ENCODE results near the gene TNS3.
A peak's percentile ranks its signal among the peaks of the same experiment; 100 is the strongest.

The TNS3 gene

DNA sequence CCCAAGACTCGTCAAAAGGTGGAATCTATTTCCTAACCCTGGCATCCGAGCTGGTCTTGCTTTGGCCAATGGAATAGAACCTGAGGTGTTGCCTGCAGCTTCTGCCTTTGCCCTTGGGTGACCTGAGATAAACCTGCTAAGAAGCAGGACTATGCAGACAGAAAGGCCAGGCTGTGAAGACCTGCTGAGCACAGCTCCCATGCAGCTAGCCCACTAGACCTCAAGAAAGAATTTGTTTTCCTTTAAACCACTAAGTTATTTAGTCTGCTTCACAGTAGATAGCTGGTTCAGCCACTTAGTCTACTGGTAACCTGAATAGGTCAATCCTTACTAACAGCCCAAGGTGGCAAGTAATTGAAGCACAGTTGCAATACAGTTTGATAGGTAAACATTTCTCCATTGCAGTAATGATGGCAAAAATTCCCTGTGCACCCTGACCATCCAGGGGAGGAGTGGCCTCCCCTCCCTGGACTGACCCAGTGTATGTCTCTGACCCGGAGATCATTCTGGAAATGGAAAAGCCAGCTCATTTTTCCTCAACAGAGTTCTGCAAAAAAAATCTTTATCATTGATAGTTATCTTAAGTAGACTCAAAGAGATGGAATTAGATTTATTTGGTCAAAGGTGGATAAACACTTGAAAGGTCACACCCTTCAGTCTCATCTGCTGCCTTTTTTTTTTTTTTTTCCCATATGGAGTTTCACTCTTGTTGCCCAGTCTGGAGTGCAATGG, 20.0 kb downstream of the TNS3 start:
- peaks cover 3% of the 10 kb centered on the region for H3K27me3 Mint-ChIP-seq (ENCODE audit: low read depth, poor library complexity)

DNA sequence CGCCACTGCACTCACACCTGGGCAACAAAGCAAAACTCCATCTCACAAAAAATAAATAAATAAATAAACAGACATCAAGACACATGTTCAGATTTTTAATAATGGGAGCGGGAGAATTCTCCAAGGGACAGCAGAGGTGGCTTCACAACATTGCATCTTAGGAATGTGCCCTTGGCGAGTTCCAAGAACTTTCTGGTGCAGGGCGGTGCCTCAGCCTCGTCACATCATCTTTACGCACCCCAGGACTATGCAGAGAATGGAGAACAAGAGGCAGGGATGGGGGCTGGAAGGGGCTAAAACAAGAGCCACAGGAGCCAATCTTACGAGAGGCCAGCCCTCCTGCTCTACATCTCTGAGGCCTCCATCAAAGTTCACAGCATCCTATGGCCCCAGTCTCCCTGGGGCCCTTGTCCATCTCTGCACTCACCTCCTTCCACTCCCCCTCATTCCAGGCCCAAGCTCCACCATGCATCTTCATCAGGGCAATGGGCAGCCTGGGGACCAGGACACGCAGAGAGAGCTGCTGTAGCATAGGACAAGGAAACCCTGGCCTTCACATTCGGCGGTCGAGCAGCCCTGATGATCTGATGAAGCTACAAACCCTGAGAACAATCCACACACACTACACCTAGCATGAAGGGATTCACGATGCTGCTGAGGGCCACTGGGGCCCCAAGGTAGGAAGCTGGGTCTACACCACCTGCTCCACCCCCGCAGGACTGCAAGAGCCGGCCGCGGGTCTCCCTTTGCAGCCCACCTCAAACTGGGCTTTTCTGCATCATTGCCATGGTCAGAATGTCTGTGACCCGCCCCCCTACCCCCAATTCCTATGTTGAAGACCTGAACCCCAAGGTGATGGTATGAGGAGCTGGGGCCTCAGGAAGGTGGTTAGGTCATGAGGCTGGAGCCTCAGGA, 22.3 kb downstream of the TNS3 start:
- peaks cover under 1% of the 10 kb centered on the region for H3K9me3 Mint-ChIP-seq
- H3K4me3 Mint-ChIP-seq, result no peak overlapping the region
- peaks cover 24% of the 10 kb centered on the region for H3K4me1 Mint-ChIP-seq
- no peak overlapping the region for H3K27ac Mint-ChIP-seq
- TF ChIP-seq, protein P1, sequence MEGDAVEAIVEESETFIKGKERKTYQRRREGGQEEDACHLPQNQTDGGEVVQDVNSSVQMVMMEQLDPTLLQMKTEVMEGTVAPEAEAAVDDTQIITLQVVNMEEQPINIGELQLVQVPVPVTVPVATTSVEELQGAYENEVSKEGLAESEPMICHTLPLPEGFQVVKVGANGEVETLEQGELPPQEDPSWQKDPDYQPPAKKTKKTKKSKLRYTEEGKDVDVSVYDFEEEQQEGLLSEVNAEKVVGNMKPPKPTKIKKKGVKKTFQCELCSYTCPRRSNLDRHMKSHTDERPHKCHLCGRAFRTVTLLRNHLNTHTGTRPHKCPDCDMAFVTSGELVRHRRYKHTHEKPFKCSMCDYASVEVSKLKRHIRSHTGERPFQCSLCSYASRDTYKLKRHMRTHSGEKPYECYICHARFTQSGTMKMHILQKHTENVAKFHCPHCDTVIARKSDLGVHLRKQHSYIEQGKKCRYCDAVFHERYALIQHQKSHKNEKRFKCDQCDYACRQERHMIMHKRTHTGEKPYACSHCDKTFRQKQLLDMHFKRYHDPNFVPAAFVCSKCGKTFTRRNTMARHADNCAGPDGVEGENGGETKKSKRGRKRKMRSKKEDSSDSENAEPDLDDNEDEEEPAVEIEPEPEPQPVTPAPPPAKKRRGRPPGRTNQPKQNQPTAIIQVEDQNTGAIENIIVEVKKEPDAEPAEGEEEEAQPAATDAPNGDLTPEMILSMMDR (IDR thresholded peaks at IDR 0.05), result no peak
- H3K27me3 Mint-ChIP-seq (ENCODE audit: low read depth, poor library complexity), result peaks cover 3% of the 10 kb centered on the region
- H3K36me3 Mint-ChIP-seq (ENCODE audit: low read depth), result peaks cover 26% of the 10 kb centered on the region
- DNase-seq, result no peak

More for the DNA sequence above, 20.0 kb downstream of the TNS3 start:
- no peak for DNase-seq
- TF ChIP-seq, protein P1 (IDR thresholded peaks at IDR 0.05), result no peak
- Mint-ChIP-seq H3K27ac (peak overlapping the region; percentile 54), H3K36me3 (ENCODE audit: low read depth) (peaks cover 28% of the 10 kb centered on the region), H3K4me3 (no peak overlapping the region), H3K4me1 (peaks cover 33% of the 10 kb centered on the region), H3K9me3 (peaks cover 4% of the 10 kb centered on the region)

DNA sequence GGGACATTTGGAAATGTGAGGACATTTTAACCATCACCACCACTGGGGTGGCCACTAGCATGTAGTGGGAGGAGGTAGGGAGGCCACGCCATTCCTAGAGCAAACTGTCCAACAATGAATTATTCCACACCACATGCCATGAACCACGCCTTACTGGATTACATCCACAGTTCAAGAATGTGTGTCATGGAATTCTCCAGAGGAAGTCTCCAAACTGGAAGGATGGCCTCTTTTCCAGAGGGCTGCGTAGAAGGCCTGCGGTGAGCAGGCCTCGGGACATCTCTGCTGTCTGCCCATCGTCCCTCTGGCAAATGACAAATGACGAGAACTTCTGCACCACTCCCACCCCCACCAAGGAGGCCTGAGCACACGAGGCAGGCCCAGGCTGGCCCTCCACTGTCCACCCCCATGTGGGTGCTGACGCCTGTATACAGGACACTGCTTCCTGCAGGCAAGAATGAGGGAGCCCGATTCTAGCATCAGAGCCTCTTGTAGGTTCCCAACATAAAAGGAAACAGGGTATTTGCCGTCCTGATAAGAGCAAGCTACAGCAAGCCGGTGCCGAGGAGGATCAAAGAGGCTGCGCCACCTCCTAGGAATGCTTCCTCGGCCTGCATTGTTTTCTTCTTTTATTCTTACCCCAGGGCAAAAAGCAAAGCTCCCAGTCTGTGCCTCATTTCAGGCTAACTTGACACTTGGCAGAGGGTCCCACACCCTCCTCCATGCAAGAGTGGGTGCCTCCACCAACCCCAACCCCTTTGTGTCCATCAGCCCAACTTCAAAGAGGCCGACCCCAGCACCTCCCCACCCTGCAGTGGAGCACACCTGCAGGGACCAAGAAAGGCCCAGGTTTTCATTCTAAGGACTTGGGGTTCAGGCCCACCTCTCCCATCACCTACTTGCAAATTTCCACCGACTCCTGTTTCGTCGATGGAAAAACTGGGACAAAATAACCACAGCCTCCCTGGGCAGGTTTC, 23.9 kb downstream of the TNS3 start:
- TF ChIP-seq, protein P1 (IDR thresholded peaks at IDR 0.05), result no peak
- no peak overlapping the region for H3K4me3 Mint-ChIP-seq
- H3K27ac Mint-ChIP-seq, result no peak overlapping the region
- no peak for DNase-seq
- H3K36me3 Mint-ChIP-seq (ENCODE audit: low read depth), result peaks cover 32% of the 10 kb centered on the region
- H3K27me3 Mint-ChIP-seq (ENCODE audit: low read depth, poor library complexity), result peaks cover 3% of the 10 kb centered on the region
- H3K4me1 Mint-ChIP-seq, result peaks cover 24% of the 10 kb centered on the region
- H3K9me3 Mint-ChIP-seq, result peaks cover 6% of the 10 kb centered on the region

DNA sequence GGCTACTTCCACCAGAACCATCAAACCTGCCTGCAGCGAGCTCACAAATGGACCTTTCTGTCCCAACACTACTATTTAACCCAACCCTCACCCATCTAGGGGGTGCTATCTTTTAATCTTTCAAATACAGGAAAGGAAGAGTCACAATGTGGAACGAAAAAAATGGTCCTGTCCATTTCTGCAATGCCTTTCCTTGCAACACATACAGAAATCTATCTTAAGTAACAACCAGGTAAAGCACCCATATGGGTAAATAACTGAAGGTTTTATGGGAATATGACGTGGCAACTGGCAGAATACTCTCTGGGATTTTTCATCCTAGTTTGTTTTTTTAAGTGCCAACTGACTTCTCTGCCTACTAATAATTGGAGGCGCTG, 24.6 kb downstream of the TNS3 start:
- TF ChIP-seq, protein P1 (IDR thresholded peaks at IDR 0.05), result no peak
- Mint-ChIP-seq H3K36me3 (ENCODE audit: low read depth) (peaks cover 37% of the 10 kb centered on the region), H3K27ac (no peak overlapping the region), H3K27me3 (ENCODE audit: low read depth, poor library complexity) (peaks cover 3% of the 10 kb centered on the region), H3K4me1 (peaks cover 28% of the 10 kb centered on the region), H3K4me3 (no peak overlapping the region), H3K9me3 (peaks cover 9% of the 10 kb centered on the region)
- no peak for DNase-seq

DNA sequence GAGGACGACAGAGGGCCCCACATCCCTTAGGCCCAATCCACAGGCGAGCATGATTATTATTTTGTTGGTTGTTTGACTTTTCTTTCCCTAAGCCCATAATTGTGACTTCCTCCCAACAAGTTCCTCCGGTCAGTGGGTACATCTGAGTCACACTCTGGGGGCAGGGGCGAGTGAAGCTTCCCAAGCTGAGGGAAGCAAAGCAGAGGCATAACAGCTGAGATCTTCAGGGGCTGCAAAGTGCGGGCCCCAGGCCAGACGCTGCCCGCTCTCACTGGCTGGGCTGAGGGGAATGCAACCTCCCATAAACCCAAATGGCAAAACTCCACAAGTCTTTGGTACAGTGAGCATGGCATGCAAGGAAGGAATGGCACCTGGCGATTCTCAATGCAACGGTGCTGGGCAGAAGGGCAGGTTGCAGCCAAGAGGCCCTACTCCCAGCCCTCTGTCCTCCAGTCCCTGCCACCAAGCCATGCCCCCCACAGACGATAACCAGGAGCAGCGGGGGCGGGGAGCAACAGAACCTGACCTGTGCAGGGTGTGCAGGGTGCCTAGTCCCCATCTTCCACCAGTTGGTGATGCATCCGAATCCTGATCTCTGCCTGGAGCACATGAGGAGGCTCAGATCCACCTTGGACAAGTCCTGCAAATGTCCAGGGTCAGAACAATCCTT, 25.3 kb downstream of the TNS3 start:
- H3K4me3 Mint-ChIP-seq, result no peak overlapping the region
- no peak overlapping the region for H3K27ac Mint-ChIP-seq
- TF ChIP-seq, protein P1 (IDR thresholded peaks at IDR 0.05), result no peak
- peaks cover 3% of the 10 kb centered on the region for H3K27me3 Mint-ChIP-seq (ENCODE audit: low read depth, poor library complexity)
- peaks cover 9% of the 10 kb centered on the region for H3K9me3 Mint-ChIP-seq
- H3K36me3 Mint-ChIP-seq (ENCODE audit: low read depth), result peaks cover 38% of the 10 kb centered on the region
- no peak for DNase-seq
- H3K4me1 Mint-ChIP-seq, result peaks cover 32% of the 10 kb centered on the region

Data from nephron progenitor cell (in vitro differentiated cells).